ENCODE data around the gene ATG13.

Gene ATG13

DNA sequence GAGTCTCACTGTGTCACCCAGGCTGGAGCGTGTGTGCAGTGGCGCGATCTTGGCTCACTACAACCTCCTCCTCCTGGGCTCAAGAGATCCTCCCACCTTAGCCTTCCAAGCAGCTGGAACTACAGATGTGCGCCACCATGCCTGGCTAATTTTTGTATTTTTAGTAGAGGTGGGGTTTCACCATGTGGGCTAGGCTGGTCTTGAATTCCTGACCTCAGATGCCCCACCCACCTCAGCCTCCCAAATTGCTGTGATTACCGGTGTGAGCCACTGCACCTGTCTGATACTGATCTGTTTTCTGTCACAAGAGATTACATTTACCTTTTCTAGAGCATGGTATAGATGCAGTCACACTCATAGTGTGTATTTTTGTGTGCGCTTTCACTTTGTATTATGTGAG, 11.6 kb downstream of the ATG13 start:
- Histone ChIP-seq H2BK12ac (ENCODE audit: low read length) (no peak overlapping the region), H3K9ac (ENCODE audit: low read depth, low read length, poor library complexity) (no peak overlapping the region), H2AK5ac (ENCODE audit: low read depth, low read length) (no peak overlapping the region), H2AFZ (ENCODE audit: low read length) (no peak overlapping the region), H3K14ac (ENCODE audit: low read length) (no peak overlapping the region), H3K36me3 (replicated peaks in 1 of 2; ENCODE audit: control insufficient read depth in 2 of 2, insufficient read depth in 2 of 2, low read length in 2 of 2) (peaks cover 4 to 71% of the 10 kb centered on the region in 2 donors), H3K27me3 (ENCODE audit: control insufficient read depth in 3 of 3, insufficient read depth in 3 of 3, low read depth in 1 of 3, low read length in 3 of 3) (no peaks in the 10 kb centered on the region), H2BK5ac (ENCODE audit: low read length) (no peak overlapping the region), H3K4me3 (ENCODE audit: low read length in 2 of 2) (no peak overlapping the region), H3K23ac (ENCODE audit: low read depth, low read length, poor library complexity) (no peak overlapping the region), H3K18ac (ENCODE audit: low read length) (no peak overlapping the region), H3K4me1 (ENCODE audit: control insufficient read depth in 2 of 2, insufficient read depth in 1 of 2, low read depth in 1 of 2, low read length in 2 of 2) (no peaks in the 10 kb centered on the region), H3K27ac (replicated peaks; ENCODE audit: low read length) (no peak overlapping the region), H4K8ac (ENCODE audit: low read depth, low read length) (no peak overlapping the region), H3K9me3 (replicated peaks in 1 of 2; ENCODE audit: control insufficient read depth in 2 of 2, insufficient read depth in 1 of 2, low read depth in 1 of 2, low read length in 2 of 2) (no peaks in the 10 kb centered on the region), H2BK120ac (ENCODE audit: low read depth, low read length) (no peak overlapping the region), H3K79me1 (ENCODE audit: low read depth, low read length) (peaks cover 7% of the 10 kb centered on the region), H3K4me2 (ENCODE audit: insufficient read depth, low read length, poor library complexity, severe bottlenecking) (no peak overlapping the region), H2BK15ac (ENCODE audit: low read length) (no peak overlapping the region), H4K91ac (ENCODE audit: low read depth, low read length, poor library complexity) (no peak overlapping the region), H3K4ac (ENCODE audit: low read length) (no peak overlapping the region)
- DNase-seq (ENCODE audit: low spot score): no peak
- WGBS, 2 donors (ENCODE audit: extremely low coverage in 2 of 2, insufficient read length in 2 of 2, insufficient replicate concordance in 1 of 2): no CpG with 5 or more reads among the region's 6 CpGs

- H3K4me3 ChIP-seq (ENCODE audit: low read length in 2 of 2): no peak overlapping the region
- H3K4ac ChIP-seq (ENCODE audit: low read length): no peak overlapping the region
- peaks cover 4 to 59% of the 10 kb centered on the region in 2 donors for H3K36me3 ChIP-seq (replicated peaks in 1 of 2; ENCODE audit: control insufficient read depth in 2 of 2, insufficient read depth in 2 of 2, low read length in 2 of 2)
- H3K79me1 ChIP-seq (ENCODE audit: low read depth, low read length): peaks cover 4% of the 10 kb centered on the region
- H3K14ac ChIP-seq (ENCODE audit: low read length): no peak overlapping the region
- H2AFZ ChIP-seq (ENCODE audit: low read length): no peak overlapping the region
- no peak overlapping the region for H3K18ac ChIP-seq (ENCODE audit: low read length)
- H2BK120ac ChIP-seq (ENCODE audit: low read depth, low read length): no peak overlapping the region
- no peak overlapping the region for H2AK5ac ChIP-seq (ENCODE audit: low read depth, low read length)
- H2BK5ac ChIP-seq (ENCODE audit: low read length): no peak overlapping the region
- H3K27me3 ChIP-seq (ENCODE audit: control insufficient read depth in 3 of 3, insufficient read depth in 3 of 3, low read depth in 1 of 3, low read length in 3 of 3): no peaks in the 10 kb centered on the region
- H4K91ac ChIP-seq (ENCODE audit: low read depth, low read length, poor library complexity): no peak overlapping the region
- no peak overlapping the region for H2BK15ac ChIP-seq (ENCODE audit: low read length)
- no peaks in the 10 kb centered on the region for H3K9me3 ChIP-seq (replicated peaks in 1 of 2; ENCODE audit: control insufficient read depth in 2 of 2, insufficient read depth in 1 of 2, low read depth in 1 of 2, low read length in 2 of 2)
- DNase-seq (ENCODE audit: low spot score): no peak
- no peak overlapping the region for H3K9ac ChIP-seq (ENCODE audit: low read depth, low read length, poor library complexity)
- no CpG with 5 or more reads among the region's 1 CpG for WGBS, 2 donors (ENCODE audit: extremely low coverage in 2 of 2, insufficient read length in 2 of 2, insufficient replicate concordance in 1 of 2)
- no peak overlapping the region for H3K4me2 ChIP-seq (ENCODE audit: insufficient read depth, low read length, poor library complexity, severe bottlenecking)
- H3K23ac ChIP-seq (ENCODE audit: low read depth, low read length, poor library complexity): no peak overlapping the region
- H3K4me1 ChIP-seq (ENCODE audit: control insufficient read depth in 2 of 2, insufficient read depth in 1 of 2, low read depth in 1 of 2, low read length in 2 of 2): no peaks in the 10 kb centered on the region
- H3K27ac ChIP-seq (replicated peaks; ENCODE audit: low read length): no peak overlapping the region
- no peak overlapping the region for H2BK12ac ChIP-seq (ENCODE audit: low read length)
- no peak overlapping the region for H4K8ac ChIP-seq (ENCODE audit: low read depth, low read length)
Measured at GRCh38 chr11:46630237-46630636, 12.9 kb downstream of the ATG13 start.

DNA sequence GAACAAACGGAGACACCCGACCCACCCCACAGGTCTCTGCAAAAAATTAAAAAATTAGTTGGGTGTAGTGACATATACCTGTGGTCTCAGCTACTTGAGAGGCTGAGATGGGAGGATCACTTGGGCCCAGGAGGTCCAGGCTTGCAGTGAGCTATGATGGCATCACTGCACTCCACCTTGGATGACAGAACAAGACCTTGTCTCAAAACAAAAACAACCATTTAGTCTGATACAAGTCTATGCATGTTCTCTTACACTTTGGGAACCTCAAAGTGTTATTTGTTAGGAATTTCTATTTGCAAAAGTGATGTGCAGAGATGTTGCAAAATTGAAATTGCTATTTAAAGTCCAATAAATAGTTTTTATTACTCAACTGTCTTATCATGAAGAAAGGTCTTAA, 14.3 kb downstream of the ATG13 start:
- no peak for DNase-seq (ENCODE audit: low spot score)
- Histone ChIP-seq H2BK12ac (ENCODE audit: low read length) (no peak overlapping the region), H3K36me3 (replicated peaks in 1 of 2; ENCODE audit: control insufficient read depth in 2 of 2, insufficient read depth in 2 of 2, low read length in 2 of 2) (peaks cover 0 to 59% of the 10 kb centered on the region in 2 donors), H3K4me2 (ENCODE audit: insufficient read depth, low read length, poor library complexity, severe bottlenecking) (no peak overlapping the region), H3K27me3 (ENCODE audit: control insufficient read depth in 3 of 3, insufficient read depth in 3 of 3, low read depth in 1 of 3, low read length in 3 of 3) (no peaks in the 10 kb centered on the region), H3K9ac (ENCODE audit: low read depth, low read length, poor library complexity) (no peak overlapping the region), H2BK120ac (ENCODE audit: low read depth, low read length) (no peak overlapping the region), H4K91ac (ENCODE audit: low read depth, low read length, poor library complexity) (no peak overlapping the region), H3K23ac (ENCODE audit: low read depth, low read length, poor library complexity) (no peak overlapping the region), H3K4ac (ENCODE audit: low read length) (no peak overlapping the region), H3K27ac (replicated peaks; ENCODE audit: low read length) (no peak overlapping the region), H3K4me1 (ENCODE audit: control insufficient read depth in 2 of 2, insufficient read depth in 1 of 2, low read depth in 1 of 2, low read length in 2 of 2) (no peaks in the 10 kb centered on the region), H3K4me3 (ENCODE audit: low read length in 2 of 2) (no peak overlapping the region), H3K9me3 (replicated peaks in 1 of 2; ENCODE audit: control insufficient read depth in 2 of 2, insufficient read depth in 1 of 2, low read depth in 1 of 2, low read length in 2 of 2) (no peaks in the 10 kb centered on the region), H2BK5ac (ENCODE audit: low read length) (no peak overlapping the region), H3K79me1 (ENCODE audit: low read depth, low read length) (no peaks in the 10 kb centered on the region), H2AFZ (ENCODE audit: low read length) (no peak overlapping the region), H2BK15ac (ENCODE audit: low read length) (no peak overlapping the region), H3K18ac (ENCODE audit: low read length) (no peak overlapping the region), H3K14ac (ENCODE audit: low read length) (no peak overlapping the region), H2AK5ac (ENCODE audit: low read depth, low read length) (no peak overlapping the region), H4K8ac (ENCODE audit: low read depth, low read length) (no peak overlapping the region)
- no CpG with 5 or more reads among the region's 2 CpGs for WGBS, 2 donors (ENCODE audit: extremely low coverage in 2 of 2, insufficient read length in 2 of 2, insufficient replicate concordance in 1 of 2)

DNA sequence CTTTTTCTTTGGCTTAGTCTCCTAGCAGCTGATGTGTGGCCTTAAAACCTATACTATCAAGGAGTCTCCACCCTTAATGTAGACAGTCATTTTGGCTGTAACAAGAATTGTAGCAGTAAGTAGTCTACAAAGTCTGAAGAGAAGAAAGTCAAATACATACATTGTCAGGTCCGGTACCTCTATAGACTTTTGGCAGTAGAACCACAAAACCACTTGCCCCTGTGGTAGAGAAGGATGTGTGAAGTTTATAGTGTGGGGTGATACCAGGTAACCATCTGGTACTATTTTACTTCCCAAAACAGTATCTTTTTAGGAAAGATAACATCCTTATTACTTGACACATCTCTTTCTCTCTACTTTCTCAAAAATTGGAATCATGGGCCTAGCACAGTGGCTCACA, 15.1 kb downstream of the ATG13 start:
- no peak overlapping the region for H2BK15ac ChIP-seq (ENCODE audit: low read length)

More for the DNA sequence above, 15.1 kb downstream of the ATG13 start:
- DNase-seq (ENCODE audit: low spot score): no peak
- no peak overlapping the region for H2AK5ac ChIP-seq (ENCODE audit: low read depth, low read length)
- no peak overlapping the region for H2BK120ac ChIP-seq (ENCODE audit: low read depth, low read length)
- no peak overlapping the region for H3K4me3 ChIP-seq (ENCODE audit: low read length in 2 of 2)
- H3K27ac ChIP-seq (replicated peaks; ENCODE audit: low read length): no peak overlapping the region
- H2BK5ac ChIP-seq (ENCODE audit: low read length): no peak overlapping the region
- no peaks in the 10 kb centered on the region for H3K79me1 ChIP-seq (ENCODE audit: low read depth, low read length)
- H3K4ac ChIP-seq (ENCODE audit: low read length): no peak overlapping the region
- H3K18ac ChIP-seq (ENCODE audit: low read length): no peak overlapping the region
- no peak overlapping the region for H3K14ac ChIP-seq (ENCODE audit: low read length)
- no peak overlapping the region for H3K4me2 ChIP-seq (ENCODE audit: insufficient read depth, low read length, poor library complexity, severe bottlenecking)
- H3K9ac ChIP-seq (ENCODE audit: low read depth, low read length, poor library complexity): no peak overlapping the region
- no peaks in the 10 kb centered on the region for H3K27me3 ChIP-seq (ENCODE audit: control insufficient read depth in 3 of 3, insufficient read depth in 3 of 3, low read depth in 1 of 3, low read length in 3 of 3)
- no peaks in the 10 kb centered on the region for H3K9me3 ChIP-seq (replicated peaks in 1 of 2; ENCODE audit: control insufficient read depth in 2 of 2, insufficient read depth in 1 of 2, low read depth in 1 of 2, low read length in 2 of 2)
- H3K4me1 ChIP-seq (ENCODE audit: control insufficient read depth in 2 of 2, insufficient read depth in 1 of 2, low read depth in 1 of 2, low read length in 2 of 2): no peaks in the 10 kb centered on the region
- H4K8ac ChIP-seq (ENCODE audit: low read depth, low read length): no peak overlapping the region
- no peak overlapping the region for H2BK12ac ChIP-seq (ENCODE audit: low read length)
- H4K91ac ChIP-seq (ENCODE audit: low read depth, low read length, poor library complexity): no peak overlapping the region
- H3K36me3 ChIP-seq (replicated peaks in 1 of 2; ENCODE audit: control insufficient read depth in 2 of 2, insufficient read depth in 2 of 2, low read length in 2 of 2): peaks cover 0 to 62% of the 10 kb centered on the region in 2 donors
- H2AFZ ChIP-seq (ENCODE audit: low read length): no peak overlapping the region
- WGBS, 2 donors (ENCODE audit: extremely low coverage in 2 of 2, insufficient read length in 2 of 2, insufficient replicate concordance in 1 of 2): no CpG with 5 or more reads among the region's 1 CpG
- H3K23ac ChIP-seq (ENCODE audit: low read depth, low read length, poor library complexity): no peak overlapping the region
